SKM-1 treated with dmso at 0.1 percent for 144 hours (cell line): Measurements from ENCODE around the gene GALNTL6.

ENCODE experiments used
- DNase-seq: peaks from one replicate; lab custom pipeline; 2025; ENCODE audit not compliant: unreplicated experiment; lab: John Stamatoyannopoulos, UW

Gene GALNTL6

GRCh38 chr4:171812665-171813525 lies at the start of gene GALNTL6:
TSS of gene GALNTL6 (plus strand) at chr4:171813404.
- no peak for DNase-seq

DNA sequence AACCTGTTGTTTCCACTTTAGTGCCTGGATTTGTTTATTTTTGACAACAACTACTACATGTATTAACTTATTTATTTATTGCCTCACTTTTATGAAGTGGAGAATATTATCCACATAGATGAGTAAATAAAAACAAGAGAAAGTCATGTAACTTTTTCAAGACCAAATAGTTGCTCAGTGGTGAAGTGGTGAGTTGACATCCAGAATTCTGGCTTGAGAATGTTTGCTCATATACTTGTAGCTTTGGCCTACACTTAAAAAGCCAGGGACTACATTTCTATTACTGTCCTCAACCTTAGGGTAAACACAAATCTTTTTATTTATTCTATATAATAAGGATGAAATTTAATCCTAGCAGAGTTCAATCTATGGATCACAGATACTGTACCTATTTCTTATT lies 47.7 kb upstream of the GALNTL6 start:
- DNase-seq = no peak

DNA sequence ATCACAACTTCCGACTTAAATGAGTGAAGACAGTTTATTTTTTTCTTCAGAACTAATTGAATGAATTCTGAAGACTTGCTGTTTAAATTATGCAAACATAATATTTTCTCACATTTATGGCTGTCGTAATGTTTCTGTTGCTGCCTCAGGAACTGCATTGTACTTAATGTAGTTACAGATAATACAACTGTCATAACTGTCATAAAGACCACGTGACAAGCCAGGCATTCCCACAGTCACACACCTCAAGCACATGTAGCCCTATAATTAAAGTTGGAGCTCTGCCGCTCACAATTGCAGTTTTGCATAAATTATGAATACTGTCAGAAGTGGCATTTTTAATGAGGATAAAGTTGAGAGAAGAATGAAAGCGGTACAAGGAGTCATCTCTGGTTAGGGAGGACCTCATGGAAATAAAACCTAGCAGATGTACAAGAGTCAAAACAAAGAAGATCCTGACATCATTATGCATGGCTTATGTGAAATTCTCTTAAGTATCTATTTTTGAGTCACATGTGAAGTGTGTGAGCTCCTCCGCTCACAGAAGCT lies 38.5 kb upstream of the GALNTL6 start:
- DNase-seq = no peak

GRCh38 chr4:171779301-171779700 lies 33.9 kb upstream of the GALNTL6 start:
- no peak for DNase-seq

DNA sequence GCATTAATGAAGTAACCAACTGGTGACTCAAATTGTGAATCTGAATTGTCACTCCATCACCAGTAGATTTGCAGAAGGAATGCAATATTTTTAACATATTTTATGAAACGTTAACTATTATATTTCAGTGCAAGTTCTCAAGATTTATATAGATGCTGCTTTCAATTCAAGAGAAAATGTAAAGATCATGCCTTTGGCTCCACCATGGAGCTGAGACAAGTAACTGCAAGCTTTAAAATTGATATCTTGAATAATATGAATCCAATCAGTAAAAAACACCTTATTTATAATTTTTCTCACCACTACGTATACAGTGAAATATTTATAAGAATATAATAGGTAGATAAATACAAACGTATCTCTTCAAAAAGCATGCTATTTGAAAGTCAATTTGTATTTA lies 27.8 kb upstream of the GALNTL6 start:
- no peak for DNase-seq

DNA sequence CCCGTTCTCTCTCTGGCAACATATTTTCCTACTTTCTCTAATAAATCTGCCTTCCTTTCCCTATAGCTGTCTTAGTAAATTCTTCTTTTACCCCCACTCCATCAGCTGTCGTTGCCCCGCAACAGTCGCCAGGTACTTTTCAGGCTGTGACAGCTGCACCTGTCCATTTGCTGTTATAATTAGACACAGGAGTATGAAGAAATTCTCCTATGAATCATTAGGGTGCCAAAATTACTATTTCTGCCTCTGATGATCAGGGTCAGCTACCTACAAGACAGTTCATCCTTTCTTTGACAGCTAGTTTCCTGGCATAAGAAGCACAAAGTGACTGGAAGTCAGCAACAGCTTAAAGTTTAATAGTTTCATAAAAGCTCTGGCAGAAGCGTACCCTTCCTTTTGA lies 19.5 kb upstream of the GALNTL6 start:
- no peak for DNase-seq

- DNase-seq = no peak
Observed at GRCh38 chr4:171794528-171794927, 18.7 kb upstream of the GALNTL6 start.

DNA sequence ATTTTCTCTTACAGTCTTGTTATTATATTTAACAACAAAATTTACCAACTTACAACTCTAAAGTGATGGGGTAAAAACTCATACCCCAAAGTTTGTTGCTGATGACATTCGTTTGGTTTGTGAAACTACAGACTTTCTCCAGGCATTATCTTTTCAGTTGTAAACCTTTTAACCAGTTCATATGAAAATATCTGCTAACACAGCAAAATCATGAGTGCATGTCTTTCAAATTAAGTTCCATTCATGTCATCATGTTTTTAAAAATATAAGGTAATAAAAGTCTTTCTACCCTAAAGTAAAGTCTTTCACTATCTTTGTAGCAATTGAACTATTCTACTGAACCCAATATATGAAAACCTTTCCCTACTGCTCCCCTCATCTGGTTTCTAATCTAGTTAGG lies 3.4 kb upstream of the GALNTL6 start:
- DNase-seq = no peak

GRCh38 chr4:171812333-171812664 lies 905 bp upstream of the GALNTL6 start:
- DNase-seq = no peak

- DNase-seq = no peak
Observed at GRCh38 chr4:171813526-171814250, 484 bp downstream of the GALNTL6 start.

- DNase-seq = no peak
Observed at GRCh38 chr4:171814545-171814944, 1.3 kb downstream of the GALNTL6 start.

- no peak for DNase-seq
Observed at GRCh38 chr4:171817026-171817425, 3.8 kb downstream of the GALNTL6 start.

DNA sequence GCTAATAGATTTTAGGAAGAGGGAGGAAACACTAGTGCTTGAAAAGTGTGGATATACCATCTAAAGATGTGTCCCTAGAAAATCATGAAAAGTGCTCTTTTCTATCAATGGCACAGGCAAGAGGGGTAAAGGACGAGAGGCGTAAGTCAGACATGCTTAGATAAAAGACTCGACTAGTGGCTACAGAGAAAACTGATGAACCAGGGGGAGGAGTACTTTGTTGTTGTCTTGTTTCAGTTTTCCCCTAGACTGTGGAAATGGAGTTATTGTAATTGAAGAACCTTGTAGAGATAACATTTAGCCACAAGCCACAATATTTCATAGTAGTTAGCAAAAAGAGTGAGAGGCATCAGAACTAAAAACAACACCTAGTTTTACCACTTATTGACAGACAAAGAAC lies 21.4 kb downstream of the GALNTL6 start:
- DNase-seq = no peak

DNA sequence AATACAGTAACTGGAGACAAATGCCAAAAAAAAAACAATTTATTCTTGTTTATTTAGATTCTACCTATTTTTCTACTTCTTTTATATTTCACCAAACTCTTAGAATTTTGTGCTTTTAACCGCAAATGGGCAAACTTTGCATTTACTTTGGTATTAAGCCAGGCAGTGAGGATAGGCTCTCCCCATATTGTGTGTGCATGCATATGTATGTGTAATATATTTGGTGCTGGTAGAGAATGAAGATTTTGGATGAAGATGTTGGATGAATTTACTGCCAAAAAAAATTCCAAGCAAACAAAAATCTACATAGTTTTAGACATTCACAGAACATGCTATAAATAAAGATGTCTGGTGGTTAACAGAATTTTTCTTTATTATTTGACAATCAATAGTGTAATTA lies 30.3 kb downstream of the GALNTL6 start:
- DNase-seq = no peak

GRCh38 chr4:171846232-171846631 lies 33.0 kb downstream of the GALNTL6 start:
- DNase-seq = peak; percentile 6

DNA sequence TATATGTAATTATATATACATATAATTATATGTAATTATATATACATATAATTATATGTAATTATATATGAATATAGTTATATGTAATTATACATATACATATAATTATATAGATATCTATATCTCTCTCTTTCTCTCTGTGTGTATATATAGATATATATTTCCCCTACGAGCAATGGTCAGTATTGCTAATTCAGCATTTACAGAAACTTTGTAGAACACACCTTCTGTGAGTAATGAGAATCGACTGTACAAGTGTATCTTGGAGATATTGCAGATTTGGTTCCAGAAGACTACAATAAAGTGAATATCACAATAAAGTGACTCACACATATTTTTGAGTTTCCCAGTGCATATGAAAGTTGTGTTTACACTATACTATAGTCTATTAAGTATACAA lies 33.7 kb downstream of the GALNTL6 start:
- DNase-seq = no peak

DNA sequence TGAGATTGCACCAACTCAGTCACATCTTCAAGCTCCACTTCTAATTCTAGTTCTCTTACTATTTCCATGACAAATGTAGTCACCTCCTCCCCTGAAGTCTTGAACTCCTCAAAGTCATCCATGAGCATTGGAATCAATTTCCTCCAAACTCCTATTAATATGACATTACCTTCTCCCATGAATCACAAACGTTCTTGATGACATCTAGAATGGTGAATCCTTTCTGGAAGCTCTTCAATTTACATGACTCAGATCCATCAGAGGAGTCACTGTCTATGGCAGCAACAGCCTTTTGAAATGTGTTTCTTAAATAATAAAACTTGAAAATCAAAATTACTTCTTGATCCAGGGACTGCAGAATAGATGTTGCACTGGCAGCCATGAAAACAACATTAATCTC lies 34.5 kb downstream of the GALNTL6 start:
- DNase-seq = no peak

DNA sequence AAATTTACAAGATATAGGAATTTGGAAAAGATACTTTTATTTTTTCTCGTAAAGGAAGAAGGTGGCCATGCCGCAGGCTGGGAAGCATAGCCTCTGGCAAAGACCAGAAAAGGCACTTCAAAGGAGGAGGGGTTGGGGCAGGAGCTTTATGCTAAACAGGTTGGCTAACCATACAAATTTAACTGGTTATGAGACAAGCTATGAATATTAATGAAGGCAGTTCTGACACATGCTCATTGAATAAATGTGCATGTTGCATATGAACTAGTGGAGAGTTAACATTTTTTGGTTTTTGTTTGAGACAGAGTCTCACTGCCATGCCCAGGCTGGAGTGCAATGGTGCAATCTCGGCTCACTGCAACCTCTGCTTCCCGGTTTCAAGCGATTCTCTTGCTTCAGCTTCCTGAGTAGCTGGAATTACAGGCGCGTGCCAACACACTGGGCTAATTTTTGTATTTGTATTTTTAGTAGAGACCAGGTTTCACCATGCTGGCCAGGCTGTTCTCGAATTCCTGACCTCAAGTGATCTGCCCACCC lies 36.5 kb downstream of the GALNTL6 start:
- DNase-seq = no peak

- no peak for DNase-seq
Observed at GRCh38 chr4:171851295-171851694, 38.1 kb downstream of the GALNTL6 start.

DNA sequence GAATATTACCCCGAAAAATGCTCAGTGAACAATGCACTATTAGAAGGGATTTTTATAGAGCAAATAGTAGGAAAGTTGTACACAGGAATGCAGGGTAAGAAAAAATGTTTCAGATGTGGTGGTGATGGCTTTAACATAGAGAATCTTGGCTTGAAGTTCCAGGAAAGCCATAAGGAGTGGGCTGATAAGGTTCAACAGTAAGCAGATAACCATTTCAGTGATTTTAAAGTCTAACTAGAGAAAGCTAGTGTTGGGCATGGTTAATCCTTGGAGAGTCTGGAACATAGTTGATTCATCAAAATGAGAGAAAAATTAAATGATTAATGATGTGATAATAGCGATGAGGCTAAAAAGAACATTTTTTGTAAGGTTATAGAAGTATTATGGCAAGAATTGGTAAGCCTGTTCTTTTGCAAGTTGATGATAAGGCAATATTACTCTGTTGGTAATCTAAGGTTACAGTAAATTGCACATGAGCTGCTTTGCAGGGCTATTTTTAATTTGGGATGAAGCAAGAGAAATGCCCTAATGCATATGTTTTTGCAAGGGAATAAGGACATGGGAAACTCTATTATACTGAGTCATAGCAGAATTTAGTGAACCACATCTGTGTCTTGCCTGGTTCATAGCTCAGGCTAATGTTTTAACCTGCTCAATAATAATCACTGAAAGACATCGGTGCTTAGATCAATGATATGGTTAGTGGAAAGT lies 44.3 kb downstream of the GALNTL6 start:
- no peak for DNase-seq

GRCh38 chr4:171875291-171875690 lies 62.1 kb downstream of the GALNTL6 start:
- no peak for DNase-seq
